ENCODE results near the gene IL4R. TPM values are rescaled to one million over a fixed set of nuclear protein-coding genes. Genes with fewer than 3 reads are reported as not detected.

IL4R gene
- total and polyA plus RNA-seq, 10 of the 15 experiments (the other 5 are each of a cell fraction or from before 2014, with no cell fraction given), result 2.6 to 70.4 (median 36.6) TPM

- TF ChIP-seq CBFB (IDR thresholded peaks at IDR 0.05; ENCODE audit: low read depth), result no peak
- no peak for TF ChIP-seq SUPT20H (IDR thresholded peaks at IDR 0.05; ENCODE audit: borderline replicate concordance, control insufficient read depth, low read depth, low read length)
- no peak for TF ChIP-seq PML (IDR thresholded peaks at IDR 0.05; ENCODE audit: low read length)
- no peak for TF ChIP-seq ESRRA (IDR thresholded peaks at IDR 0.05; ENCODE audit: low read length)
- TF ChIP-seq TBL1XR1 (IDR thresholded peaks at IDR 0.05; ENCODE audit: low read depth, low read length), result no peak
- peak; percentile 20 for TF ChIP-seq BCL3 (IDR thresholded peaks at IDR 0.05; ENCODE audit: borderline replicate concordance, insufficient read depth, low read depth, low read length, poor library complexity, severe bottlenecking)
- TF ChIP-seq CREB1 (IDR thresholded peaks at IDR 0.05; ENCODE audit: low read depth), result no peak
- TF ChIP-seq MTA2 (IDR thresholded peaks at IDR 0.05; ENCODE audit: low read depth), result no peak
- peak; percentile 53; the same call in 1 of the 2 replicates for TF ChIP-seq POLR2A (IDR thresholded peaks at IDR 0.05; ENCODE audit: low read depth, low read length)
- no peak for TF ChIP-seq E2F4 (IDR thresholded peaks at IDR 0.05; ENCODE audit: low read depth, low read length)
- TF ChIP-seq SMARCA5 (IDR thresholded peaks at IDR 0.05), result peak; percentile 48; the same call in 1 of the 2 replicates
- 0 out of 2 replicates have a peak, but pooled peaks have one; percentile 33 for TF ChIP-seq ZNF207 (IDR thresholded peaks at IDR 0.05; ENCODE audit: borderline replicate concordance)
- no peak for TF ChIP-seq E4F1 (IDR thresholded peaks at IDR 0.05; ENCODE audit: borderline replicate concordance, partially characterized antibody)
- no peak for TF ChIP-seq SUZ12 (IDR thresholded peaks at IDR 0.05; ENCODE audit: unreplicated experiment)
- TF ChIP-seq SREBF2 (IDR thresholded peaks at IDR 0.05; ENCODE audit: low read length), result no peak
- no peak for TF ChIP-seq SP1 (IDR thresholded peaks at IDR 0.05; ENCODE audit: low read depth, low read length)
- TF ChIP-seq ZBTB33 (IDR thresholded peaks at IDR 0.05), result no peak
- TF ChIP-seq YBX1 (IDR thresholded peaks at IDR 0.05), result no peak
- TF ChIP-seq TAF1 (IDR thresholded peaks at IDR 0.05; ENCODE audit: borderline replicate concordance, low read depth, low read length), result no peak
- peak; percentile 22; the same call in 1 of the 2 replicates for TF ChIP-seq BACH1 (IDR thresholded peaks at IDR 0.05; ENCODE audit: borderline replicate concordance)
- no peak; the same call in 1 of the 2 replicates for TF ChIP-seq GATAD2B (conservative IDR thresholded peaks at IDR 0.05; ENCODE audit: low read depth)
- no peak for TF ChIP-seq SPI1 (IDR thresholded peaks at IDR 0.05; ENCODE audit: borderline replicate concordance, insufficient read depth, low read depth, low read length)
Measured at GRCh38 chr16:27408012-27408601, 94.3 kb downstream of the IL4R start (continued).
